SU-DHL-6 (cell line): Measurements from ENCODE around the gene PIK3C2G.

Experiments used
- CTCF ChIP-seq: fragments of 200-600 bp; sonication (generic); IDR thresholded peaks from one replicate; pipeline ENCODE4 v1.5.1; 2017; ENCODE audit warnings: antibody characterized with exemption, mild to moderate bottlenecking, low read length, moderate library complexity; ENCODE audit not compliant: insufficient read depth, poor library complexity, severe bottlenecking
- EZH2phosphoT487 ChIP-seq: fragments of 200-600 bp; sonication (generic), shearing (Covaris generic); conservative IDR thresholded peaks from 2 replicates; pipeline ENCODE4 v1.6.1; 2018; ENCODE audit warnings: mild to moderate bottlenecking, antibody characterized with exemption, low read length, moderate library complexity, mixed read lengths

- TF ChIP-seq CTCF (no peak), EZH2phosphoT487 (no peak)
These were observed 39.6 kb upstream of the PIK3C2G start for GRCh38 chr12:18221726-18222125.
